NCI-H1105 (cell line): ENCODE measurements around the gene ZFP36L2.

ENCODE experiments used
- DNase-seq: peaks from one replicate; lab custom pipeline; 2025; lab: John Stamatoyannopoulos, UW

ZFP36L2 gene

DNA sequence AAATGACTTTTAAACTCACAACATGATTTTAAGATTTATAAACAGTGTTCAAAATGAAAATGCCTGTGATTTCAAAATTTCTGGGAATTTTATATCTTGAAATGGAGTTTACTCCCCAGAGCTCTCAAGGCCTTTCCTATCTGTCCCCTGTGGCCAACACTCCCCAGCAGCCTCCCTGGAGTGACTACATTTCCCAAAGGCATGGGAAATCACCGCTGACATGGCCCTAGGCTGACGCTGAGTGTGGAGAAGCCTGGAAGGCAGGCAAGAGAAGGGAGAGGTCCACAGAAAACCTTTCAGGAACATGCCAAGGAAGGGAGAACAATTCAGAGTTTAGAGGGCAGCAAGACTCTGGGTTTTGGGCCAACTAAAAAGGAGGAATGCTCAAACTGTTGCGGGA lies 20.2 kb upstream of the ZFP36L2 start:
- DNase-seq: no peak

DNA sequence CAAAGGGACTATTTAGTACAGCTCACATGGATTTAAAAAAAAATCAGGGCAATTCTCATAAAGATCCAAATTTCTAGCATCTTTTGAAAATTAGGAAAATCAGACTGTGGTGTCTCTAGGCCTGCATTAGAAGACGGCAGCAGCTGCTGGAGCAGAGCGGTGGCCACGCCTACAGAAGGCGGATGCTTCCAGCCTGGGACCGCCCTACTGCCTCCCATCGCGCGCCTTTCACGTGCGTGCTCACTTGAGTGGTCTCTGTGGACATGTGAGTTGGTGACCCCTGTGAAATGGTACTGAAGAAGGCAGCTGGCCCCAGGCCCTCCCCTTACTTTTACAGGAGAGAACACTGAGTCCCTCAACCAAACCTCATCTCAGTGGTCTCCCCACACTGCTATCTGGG lies 15.2 kb upstream of the ZFP36L2 start:
- no peak for DNase-seq

DNA sequence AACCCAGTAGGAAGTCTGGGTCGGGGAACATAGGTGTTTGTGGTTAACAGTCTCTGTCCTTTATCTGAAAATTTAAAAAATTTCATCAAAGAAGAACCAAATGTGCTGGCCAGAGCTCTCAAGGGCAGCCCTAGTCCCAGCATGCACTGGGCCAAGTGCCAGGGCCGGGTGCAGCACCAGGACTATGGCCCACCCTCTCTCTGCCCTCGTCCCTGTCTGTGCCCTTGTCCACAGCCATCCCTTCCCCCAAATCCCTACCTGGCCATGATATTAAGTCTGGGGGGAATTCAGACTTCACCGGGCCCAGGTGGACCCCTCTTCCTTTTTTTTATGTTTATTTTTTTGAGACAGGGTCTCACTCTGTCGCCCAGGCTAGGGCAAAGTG lies 14.4 kb upstream of the ZFP36L2 start:
- no peak for DNase-seq

DNA sequence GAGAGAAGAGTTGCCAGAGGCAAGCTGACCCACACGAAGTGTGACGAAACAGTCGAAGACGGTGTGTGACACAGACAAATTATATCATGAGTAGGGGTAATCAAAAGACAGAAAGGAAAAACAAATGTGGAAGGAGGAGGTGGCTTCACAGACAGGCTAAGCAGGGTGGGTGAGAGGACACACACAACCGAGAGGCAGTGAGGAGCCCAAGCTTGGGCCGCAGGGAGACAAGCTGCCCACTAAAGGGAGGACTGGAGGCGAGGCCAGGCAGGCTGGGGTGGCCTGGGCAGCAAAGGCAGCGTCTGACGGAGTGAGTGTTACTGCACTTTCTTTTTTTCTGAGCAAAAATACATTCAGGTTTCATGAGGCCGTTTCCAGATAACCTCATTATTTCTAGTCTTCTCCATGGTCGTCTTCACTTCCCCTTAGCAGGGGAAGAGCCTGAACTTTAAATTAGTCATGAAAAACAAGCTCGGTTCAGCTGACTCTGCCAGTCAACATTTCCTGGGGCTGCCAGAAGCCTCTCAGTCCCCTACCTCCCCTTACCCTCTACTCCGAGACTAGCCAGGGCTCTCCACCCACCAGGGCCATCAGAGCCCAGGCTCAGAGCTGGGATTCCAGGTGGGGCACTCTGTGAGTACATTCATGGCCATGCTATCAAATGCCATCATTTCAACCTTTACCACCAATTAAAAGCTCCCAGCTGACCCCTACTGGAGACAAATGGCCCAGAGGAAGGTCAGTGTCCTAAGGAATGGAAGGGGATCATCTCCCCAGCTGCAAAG lies 13.8 kb upstream of the ZFP36L2 start:
- DNase-seq: no peak

DNA sequence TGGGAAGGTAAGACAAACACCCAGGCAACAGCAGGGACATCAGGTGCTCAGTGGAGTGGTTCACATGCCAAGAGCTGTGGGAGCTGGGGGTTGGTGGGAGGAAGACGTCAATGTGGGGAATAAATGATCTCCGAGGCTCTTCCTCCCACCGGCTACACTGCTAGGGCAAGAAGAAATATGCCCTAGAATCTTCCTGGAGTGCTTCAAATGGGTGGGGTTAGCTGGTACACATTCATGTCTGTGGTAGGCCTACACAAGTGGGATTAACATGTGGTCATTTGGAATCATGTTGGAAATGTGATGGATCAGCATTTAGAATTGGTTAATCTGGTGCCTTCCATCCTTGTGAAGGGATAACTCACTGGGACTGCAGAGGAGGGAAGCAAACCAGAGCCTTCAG lies 12.4 kb upstream of the ZFP36L2 start:
- DNase-seq: no peak

DNA sequence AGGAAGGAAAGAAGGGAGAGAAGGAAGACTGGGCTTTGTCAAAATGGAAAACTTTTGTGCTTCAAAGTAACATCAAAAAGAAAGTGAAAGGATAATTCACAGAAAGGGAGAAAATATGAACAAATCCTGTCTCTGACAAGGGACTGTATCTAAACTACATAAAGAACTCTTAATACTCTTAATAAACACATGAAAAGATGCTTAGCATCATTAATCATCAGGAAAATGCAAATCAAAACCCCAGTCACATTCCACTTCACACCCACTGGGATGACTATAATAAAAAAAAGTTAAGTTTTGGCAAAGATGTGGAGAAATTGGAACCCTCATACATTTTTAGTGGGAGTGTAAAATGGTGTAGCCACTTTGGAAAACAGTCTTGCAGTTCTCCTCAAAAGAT lies 11.8 kb upstream of the ZFP36L2 start:
- no peak for DNase-seq

DNA sequence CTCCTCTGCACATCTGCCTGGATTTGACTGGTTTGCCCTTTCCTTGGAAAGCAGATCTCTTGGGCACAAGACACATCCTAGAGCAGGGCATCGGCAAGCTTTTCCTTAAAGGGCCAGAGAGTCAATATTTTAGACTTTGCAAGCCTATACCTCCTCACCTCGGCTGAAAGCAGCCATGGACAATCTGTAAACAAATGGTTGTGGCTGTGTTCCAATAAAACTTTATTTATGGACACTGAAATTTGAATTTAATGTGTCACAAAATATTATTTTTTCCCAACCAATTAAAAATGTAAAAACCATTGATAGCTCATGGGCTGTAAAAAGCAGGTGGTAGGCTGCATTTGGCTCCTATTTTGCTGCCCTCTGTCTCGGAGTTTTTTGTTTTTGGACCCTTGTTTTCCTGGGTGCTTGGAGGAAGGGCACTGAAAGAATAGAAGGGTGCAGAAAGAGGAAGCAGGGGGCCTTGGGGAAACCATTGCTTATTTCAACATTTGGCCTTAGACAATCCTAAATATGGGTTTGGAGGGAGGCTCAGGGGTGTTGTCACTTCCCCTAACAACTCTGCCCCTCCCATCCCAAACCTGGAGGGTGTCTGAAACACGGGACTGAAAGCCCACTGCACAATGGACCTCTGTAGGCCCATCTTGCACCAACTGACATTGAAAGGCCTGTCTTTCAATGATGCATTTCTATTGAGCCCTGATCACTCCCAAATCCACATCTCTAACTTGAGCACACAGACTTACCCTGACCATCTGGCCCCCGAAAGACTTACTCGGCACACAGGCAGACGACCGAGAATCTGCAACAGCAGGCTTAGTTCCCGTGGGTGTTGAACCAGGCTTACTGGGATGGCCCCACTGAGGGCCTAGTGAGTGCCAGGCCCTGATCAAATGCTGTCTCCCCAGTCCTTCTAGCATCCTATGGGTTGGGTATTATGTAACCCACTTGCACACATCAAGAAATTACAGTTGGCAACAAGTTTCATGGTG lies 7.1 kb upstream of the ZFP36L2 start:
- no peak for DNase-seq

DNA sequence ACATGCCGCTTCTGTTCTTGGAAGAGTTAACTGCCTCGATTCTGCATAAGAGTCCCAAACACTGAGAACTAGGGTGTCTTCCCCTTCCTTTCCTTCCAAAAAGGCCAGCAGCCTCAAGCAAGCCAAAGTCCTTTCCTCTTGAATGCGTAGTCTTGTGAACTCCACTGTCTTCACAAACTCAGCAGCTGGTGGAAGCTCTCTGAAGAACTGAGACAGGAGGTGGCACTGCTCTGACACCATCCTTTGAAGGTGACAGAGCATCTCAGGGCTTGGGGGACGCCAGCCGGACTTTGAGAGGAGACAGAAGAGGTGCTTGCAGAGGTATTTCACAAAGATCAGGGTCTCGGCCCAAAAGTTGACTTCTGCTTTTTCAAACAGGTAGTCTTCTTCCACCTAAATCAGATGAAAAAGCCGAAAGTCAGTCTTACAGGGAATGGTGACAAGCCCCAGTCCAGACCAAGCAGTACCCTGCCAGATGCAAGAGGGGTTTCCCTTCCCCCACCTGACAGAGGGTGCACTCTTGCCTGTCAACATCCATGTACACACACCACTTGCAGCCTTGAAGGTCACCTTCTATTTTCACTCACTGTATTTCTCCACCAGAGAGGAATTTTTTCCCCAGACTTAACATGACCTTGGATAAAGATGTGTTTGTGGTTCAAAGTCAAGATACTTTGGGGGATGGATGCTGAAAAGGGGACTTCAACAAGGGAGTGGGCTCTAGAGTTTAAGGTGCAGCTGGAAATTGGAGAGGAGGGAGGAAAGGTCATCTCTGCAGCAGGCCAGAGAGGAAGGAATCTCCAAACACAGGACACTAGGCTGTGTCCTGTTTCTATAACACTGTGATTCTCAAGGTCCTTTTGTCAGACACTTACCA lies 4.8 kb upstream of the ZFP36L2 start:
- no peak for DNase-seq

DNA sequence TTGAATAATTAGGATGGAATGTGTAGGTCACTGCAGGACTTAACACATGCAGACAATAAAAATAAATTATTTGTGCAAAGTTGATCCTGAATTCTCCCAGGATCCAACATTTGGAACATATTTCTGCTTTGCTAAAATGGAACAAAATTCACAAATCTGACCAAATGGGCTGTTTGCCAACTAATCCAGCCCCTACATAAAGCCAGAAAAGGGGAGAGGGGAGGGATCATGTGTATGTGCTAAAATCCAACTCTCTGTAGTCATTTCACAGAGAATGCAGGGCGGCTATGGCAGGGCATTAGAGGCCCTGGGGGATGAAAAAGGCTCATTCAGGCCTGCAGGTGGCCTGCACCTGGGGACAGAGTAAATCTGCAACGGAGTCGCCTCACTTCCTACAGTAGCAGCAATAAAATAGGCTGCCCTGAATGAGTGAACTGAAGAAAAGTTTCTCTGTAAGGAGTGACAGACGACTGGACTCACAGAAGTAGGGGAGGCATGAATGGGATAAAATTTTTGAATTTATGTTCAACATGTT lies 4.0 kb upstream of the ZFP36L2 start:
- no peak for DNase-seq

DNA sequence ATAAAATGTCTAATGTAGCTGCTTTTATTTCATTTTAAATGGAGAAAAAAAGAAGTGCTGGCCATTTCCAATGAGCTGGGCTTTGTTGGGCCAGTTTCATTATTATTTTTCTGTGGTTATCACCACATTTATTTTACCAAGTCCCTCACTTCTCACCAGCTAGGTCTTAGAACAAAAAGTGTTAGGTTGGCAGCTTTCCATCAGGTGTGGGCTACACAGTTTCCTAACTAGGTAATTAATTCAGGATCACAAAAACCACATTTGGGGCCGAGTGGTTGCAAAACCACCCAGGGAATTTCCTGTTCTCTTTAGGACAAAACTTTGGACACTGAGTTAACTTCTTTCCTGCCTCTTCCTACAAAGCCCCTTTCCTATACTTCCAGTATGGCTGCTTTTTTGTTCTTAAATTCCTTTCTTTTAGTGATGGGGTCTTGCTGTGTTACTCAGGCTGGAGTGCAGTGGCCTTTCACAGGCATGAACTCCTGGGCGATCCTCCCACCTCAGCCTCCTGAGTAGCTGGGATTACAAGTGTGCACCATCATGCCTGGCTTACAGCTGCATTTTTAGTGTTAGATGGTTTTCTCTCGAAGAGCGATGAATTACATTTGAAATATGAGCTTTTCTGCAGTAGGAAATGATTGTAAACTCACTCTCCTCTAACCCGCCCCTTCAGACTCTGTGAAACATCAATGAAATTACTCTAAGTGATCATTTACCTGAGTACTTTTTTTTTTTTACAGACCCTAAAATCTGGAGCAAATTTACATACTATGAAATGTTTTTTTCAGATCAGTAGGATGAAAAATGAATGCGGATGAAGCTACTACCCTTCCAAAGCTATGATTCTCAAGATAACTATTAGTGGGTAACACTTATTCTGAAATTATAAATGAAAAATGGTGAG lies 2.6 kb upstream of the ZFP36L2 start:
- no peak for DNase-seq

DNA sequence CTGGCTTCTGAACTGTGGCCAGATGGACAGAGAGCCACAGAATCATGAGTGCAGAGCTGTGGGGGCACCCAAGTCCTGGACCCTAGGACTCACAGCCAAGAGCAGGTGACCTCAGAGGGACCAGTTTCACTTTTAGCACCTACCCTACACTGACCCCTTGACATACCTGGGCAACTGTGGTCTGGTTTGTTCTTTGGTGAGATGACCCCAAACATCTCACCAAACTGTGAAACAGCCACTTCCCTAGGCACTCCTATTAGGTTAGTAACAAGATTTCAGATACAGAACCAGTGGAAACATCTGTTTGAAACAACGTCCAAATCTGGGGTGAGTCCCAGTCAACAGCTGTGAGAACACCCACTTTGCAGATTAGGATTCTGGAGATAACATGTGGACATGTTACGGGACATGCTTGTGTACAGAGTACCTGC lies 1.9 kb upstream of the ZFP36L2 start:
- DNase-seq: no peak

DNA sequence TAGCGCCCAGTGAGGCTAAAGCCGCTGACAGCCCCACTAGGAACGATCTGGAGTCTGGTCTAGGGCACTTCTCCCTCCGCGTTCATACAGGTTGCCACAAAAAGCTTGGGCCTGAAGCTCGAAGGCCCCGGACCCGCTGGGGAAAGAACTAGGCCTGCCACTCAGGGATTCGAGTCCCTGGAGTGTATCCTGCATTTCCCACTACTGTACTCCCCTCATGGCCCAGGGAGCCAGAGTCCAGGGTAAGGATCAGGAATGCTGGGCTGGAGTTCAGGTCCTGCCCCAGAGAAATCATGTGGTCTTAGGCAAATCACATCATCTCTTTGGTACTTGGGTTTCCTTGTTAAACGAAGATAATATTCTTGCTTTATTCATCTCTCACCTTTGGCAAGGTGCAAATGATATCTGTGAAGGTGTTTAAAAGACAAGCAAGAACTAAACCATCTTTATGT lies 1.4 kb upstream of the ZFP36L2 start:
- DNase-seq: no peak

DNA sequence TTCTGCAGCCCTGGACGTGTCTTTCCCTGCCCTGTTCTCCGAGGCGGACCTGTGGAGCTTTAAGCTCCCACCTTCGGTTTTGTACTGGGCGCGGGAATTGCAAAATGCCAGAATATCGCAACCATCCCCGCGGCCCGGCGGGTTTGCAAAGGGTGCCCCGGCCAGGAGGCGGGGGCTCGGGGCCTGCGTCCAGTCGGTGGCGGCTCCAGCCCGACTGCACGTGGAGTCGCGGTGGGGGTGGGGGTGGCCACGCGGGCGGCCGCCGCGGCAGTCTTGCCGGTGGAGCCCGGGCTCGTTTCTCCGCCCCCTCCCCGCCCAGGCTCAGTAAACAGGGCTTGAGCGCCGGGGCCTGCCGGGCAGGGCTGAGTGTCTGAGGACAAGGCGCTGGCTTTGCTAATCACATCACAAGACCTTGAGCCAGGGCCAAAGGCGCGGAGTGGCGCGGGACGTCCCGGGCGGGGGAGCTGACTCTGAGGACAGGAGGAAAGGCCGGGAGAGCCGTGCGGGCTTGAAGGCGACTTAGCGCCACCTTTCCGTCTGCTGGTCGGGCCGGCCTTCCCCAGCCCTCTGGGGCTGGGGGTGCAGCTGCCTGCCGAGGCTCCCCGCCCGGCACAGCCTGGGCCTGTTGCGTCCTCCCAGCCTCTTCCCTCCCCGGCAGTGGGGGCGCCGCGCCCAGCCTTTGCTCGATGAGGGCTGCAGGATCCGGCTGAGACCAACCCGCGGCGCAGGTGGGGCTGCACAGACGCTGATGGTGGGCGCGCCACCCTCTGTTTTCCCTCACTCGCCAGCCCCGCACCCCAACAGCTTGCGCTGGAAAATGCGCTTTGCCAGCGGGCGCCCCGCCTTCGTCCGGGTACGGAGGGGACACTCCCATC lies 786 bp upstream of the ZFP36L2 start:
- peak; percentile 48 for DNase-seq

DNA sequence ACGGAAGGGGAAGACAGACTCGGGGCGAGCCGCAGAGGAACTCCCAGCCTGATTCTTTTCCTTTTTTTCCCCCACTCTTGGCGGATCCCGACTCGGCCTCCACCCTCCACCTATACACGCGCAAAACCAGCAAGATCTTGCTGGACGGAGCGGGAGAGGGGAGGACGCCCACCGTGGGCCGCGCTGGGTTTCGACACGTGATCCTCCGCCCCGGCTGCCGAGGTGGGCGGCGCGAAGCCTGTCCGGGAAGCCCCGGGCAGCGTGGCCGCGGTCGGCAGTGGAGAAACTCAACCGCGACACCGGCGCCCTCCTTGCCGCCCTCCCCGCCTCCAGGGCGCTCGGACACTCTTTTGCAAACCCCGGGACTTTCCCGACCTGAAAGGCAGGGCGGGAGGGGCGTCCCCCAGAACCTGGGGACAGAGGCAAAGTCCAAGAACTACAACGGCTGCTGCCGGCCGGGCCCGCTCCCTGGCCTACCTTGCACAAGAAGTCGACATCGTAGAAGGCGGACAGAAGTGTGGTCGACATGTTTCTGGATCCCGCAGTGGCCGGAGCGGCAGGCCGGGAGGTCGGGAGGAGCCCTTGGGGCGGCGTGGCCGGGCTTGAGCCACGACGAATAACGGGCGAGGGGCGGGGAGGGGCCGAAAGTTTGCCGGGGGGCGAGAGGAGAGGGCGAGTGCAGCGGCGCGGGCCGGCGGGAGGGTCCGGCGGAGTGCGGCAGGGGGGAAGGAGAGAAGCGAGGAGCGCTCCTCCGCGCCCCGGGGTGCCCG lies 433 bp downstream of the ZFP36L2 start:
- DNase-seq: peak; percentile 32

DNA sequence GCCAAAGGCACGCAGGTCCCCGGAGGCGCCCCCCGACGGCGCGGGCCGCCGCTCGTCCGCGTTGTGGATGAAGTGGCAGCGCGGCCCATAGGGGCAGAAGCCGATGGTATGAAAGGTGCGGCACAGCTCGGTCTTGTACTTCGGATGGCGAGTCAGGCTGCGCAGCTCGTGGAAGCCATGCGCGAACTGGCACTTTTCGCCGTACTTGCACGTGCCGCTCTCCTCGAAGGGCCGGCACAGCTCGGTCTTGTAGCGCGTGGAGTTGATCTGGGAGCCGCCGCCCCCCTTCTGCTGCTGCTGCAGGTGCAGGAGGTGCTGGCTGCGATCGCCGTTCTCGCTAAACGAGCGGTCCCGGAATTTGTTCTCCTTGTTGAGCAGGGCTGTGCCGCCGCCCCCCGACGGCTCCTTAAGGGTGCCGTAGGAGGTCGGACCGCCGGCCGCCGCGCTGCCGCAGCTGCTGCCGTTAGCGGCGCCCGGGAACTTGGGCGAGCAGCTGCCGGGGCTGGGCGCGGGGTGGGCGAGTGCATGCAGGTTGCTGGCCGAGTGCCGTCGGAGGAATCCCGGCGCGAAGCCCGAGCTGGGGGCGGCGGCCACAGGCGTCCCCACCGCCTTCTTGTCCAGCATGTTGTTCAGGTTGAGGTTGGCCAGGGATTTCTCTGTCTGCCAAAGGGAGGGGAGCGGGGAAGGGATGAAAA lies 1.2 kb downstream of the ZFP36L2 start:
- DNase-seq: no peak

DNA sequence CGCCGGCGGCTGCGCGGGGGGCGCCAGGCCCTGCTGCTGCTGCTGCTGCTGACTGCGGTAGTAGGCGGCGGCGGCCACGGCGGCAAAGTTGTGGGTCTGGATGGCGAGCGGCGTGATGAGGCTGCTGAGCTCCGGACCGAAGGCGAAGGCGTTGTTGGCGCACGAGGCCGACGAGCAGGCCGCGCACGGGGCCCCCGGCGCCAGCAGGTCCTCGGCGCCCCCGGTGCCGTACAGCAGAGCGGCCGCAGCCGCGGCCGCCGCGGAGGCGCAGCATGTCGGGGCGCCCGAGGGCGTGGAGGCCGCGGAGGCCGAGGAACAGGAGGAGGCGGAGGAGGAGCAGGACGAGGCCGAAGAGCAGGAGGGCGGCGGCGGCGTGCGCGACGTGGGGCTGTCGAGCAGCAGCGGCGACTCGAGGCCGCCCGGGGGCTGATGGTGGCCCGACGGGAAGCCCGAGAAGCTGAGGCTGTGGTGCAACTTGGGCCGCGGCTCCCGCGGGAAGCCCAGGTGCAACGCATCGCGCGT lies 1.8 kb downstream of the ZFP36L2 start:
- no peak for DNase-seq

DNA sequence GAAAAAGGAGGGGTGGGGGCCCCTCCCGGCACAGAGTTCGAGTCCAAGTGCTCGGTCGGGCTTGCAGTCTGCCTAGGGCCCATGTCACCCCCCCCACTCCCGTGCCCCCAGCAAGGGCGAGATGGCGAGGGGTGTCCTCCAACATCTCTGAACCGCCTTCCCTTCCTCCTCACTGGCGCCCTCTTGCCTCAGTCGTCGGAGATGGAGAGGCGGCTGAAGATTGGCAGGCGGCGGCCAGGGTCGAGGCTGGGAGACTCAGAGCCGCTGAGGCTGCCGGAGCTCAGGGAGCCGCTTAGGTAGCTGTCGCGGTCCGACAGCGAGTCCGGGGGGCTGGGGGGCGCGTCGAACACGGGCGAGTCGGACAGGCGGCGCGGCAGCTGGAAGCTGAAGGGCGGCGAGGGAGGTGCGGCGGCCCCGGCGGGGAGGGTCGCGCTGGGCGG lies 2.3 kb downstream of the ZFP36L2 start:
- DNase-seq: no peak

DNA sequence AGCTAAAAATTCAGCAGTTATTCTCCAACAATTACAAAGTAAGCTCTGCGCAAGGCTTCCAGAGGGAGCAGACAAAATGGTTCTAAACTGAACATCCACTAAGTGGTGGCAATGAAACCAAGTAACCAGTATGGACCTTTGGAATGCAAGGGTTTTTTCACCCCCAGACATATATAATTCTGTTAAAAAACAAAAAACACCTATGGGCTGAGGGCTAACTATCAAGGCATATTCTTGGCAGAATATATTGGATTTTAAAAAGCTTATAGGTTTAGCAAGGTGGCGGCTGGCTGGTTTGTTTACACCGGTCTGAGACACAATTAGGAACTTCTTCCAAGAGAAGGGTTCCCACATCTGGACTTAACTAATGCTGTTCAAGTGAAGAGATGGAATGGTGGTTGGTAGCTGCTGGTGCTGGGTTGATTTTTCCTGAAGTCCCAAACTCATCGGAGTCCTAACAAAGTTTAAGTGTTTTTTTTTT lies 2.8 kb downstream of the ZFP36L2 start:
- DNase-seq: no peak
